GM13976 (cell line): ENCODE results near the gene SOX3.

Source experiments
- DNase-seq: peaks from one replicate; pipeline ENCODE4 v3.0.0; 2012; ENCODE audit warnings: low spot score
- CTCF ChIP-seq: IDR thresholded peaks from 2 replicates; pipeline ENCODE4 v1.5.1; 2012; ENCODE audit warnings: borderline replicate concordance, mild to moderate bottlenecking; ENCODE audit not compliant: insufficient read depth; ENCODE audit errors: extremely low read depth, missing control alignments, control extremely low read depth
- in situ Hi-C: fragments of 300-500 bp; cut with MboI; formaldehyde crosslinking; loops from one replicate; pipeline ENCODE4 v1.12.0; 2022; ENCODE audit warnings: low sequenced_read_pairs, mixed read lengths, inconsistent platforms; ENCODE audit not compliant: unreplicated experiment

The SOX3 gene

GRCh38 chrX:140467211-140467610, 37.7 kb downstream of the SOX3 start:
- TF ChIP-seq CTCF = no peak
- DNase-seq = no peak
- in situ Hi-C loops = no loop called here
